Camera-type eye (tissue), 1 donor: ENCODE measurements around the gene MAPK13. TPM values are rescaled to one million over a fixed set of nuclear protein-coding genes. Genes with fewer than 3 reads are reported as not detected.

Experiments
- total RNA-seq: library from RNA; depleted of rRNA; stranded (reverse); fragments of >200 nt; gene quantifications from one replicate; pipeline ENCODE4 v1.2.3, GENCODE V29; 2014

The MAPK13 gene
- total RNA-seq, result 9.2 TPM

GRCh38 chr6:36129941-36130666 is at the start of gene MAPK13:
MAPK13 (plus strand) TSS chr6:36130513; CDS start chr6:36130583, 70 bp downstream.

Other genes with a start within 250 kb of the MAPK13 start
- gene SRPK1, start 209.4 kb upstream of the MAPK13 start, total RNA-seq, result 96.9 TPM
- gene SLC26A8, start 105.9 kb upstream of the MAPK13 start, total RNA-seq, result 1.4 TPM
- gene MAPK14, start 102.7 kb upstream of the MAPK13 start, total RNA-seq, result 75.2 TPM
- gene BRPF3, start 66.2 kb downstream of the MAPK13 start, total RNA-seq, result 39.2 TPM
- 0.16 TPM for gene PNPLA1, start 139.5 kb downstream of the MAPK13 start, total RNA-seq
- gene BNIP5, start 206.4 kb downstream of the MAPK13 start, total RNA-seq, result 0.11 TPM